Measurements from ENCODE around the gene CBFB. TPM values are rescaled to one million over a fixed set of nuclear protein-coding genes. Genes with fewer than 3 reads are reported as not detected.

The CBFB gene
- total RNA-seq, 4 donors from 2014 or later: 38.9 to 105 (median 96.5) TPM

DNA sequence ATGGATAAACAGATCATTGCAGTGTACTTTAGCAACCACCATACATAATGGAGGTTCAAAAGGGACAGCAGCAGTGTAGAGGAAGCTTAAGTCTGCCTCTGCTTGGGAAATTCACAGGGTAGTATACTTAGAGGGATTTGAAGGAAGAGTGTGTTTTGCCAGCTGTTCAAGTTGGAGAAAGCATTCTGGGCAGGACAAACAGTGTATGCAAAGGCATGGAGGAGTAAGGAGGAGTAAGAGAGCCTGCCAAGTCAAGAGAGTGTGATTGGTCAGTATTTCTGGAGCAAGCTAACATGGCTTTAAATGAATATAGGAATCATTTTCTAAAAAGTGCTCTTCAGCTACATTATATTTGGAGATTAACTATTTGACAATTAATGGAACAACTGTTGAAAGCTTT lies 57.9 kb downstream of the CBFB start:
- Histone ChIP-seq H3K4me1 (peaks cover 27 to 55% of the 10 kb centered on the region in 2 donors), H3K27ac (peak overlapping the region; percentile 3 to 58 (median 14)), H3K27me3 (no peaks in the 10 kb centered on the region), H3K4me3 (no peak overlapping the region), H3K9me3 (no peaks in the 10 kb centered on the region), H3K36me3 (peaks cover 0 to 3% of the 10 kb centered on the region in 2 donors)
- intact Hi-C loops (cut with DNase I; ENCODE audit: low total_unique reads): no loop called here
- in situ Hi-C loops (cut with MboI; ENCODE audit: low sequenced_read_pairs in 4 of 4): no loop called here
- ATAC-seq: peak; percentile 69 to 90
- DNase-seq: peak in 1 of 2 donors; percentile 27
- TF ChIP-seq POLR2A (IDR thresholded peaks at IDR 0.05): no peak
- TF ChIP-seq, protein P1, sequence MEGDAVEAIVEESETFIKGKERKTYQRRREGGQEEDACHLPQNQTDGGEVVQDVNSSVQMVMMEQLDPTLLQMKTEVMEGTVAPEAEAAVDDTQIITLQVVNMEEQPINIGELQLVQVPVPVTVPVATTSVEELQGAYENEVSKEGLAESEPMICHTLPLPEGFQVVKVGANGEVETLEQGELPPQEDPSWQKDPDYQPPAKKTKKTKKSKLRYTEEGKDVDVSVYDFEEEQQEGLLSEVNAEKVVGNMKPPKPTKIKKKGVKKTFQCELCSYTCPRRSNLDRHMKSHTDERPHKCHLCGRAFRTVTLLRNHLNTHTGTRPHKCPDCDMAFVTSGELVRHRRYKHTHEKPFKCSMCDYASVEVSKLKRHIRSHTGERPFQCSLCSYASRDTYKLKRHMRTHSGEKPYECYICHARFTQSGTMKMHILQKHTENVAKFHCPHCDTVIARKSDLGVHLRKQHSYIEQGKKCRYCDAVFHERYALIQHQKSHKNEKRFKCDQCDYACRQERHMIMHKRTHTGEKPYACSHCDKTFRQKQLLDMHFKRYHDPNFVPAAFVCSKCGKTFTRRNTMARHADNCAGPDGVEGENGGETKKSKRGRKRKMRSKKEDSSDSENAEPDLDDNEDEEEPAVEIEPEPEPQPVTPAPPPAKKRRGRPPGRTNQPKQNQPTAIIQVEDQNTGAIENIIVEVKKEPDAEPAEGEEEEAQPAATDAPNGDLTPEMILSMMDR (IDR thresholded peaks at IDR 0.05 in 4 of 5, conservative IDR thresholded peaks at IDR 0.05 in 1 of 5): no peak

DNA sequence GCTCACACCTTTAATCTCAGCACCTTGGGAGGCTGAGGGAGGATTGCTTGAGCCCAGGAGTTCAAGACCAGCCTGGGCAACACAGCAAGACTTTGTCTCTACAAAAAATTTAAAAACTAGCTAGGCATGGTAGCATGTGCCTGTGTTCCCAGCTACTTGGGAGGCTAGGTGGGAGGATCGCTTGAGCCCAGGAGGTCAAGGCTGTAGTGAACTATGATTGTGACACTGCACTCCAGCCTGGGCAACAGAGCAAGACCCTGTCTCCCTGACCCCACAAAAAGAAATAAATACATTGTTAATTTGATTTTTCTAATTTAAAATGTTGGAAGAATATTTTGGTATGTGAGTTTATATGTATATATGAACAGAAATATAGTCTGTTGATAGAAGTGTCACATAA lies 58.3 kb downstream of the CBFB start:
- Histone ChIP-seq H3K27me3 (no peaks in the 10 kb centered on the region), H3K36me3 (peaks cover 0 to 3% of the 10 kb centered on the region in 2 donors), H3K4me3 (no peak overlapping the region), H3K27ac (peak overlapping the region; percentile 3 to 58 (median 14)), H3K4me1 (peaks cover 27 to 55% of the 10 kb centered on the region in 2 donors), H3K9me3 (no peaks in the 10 kb centered on the region)
- no peak for ATAC-seq
- in situ Hi-C loops (cut with MboI; ENCODE audit: low sequenced_read_pairs in 4 of 4) (no loop called here), intact Hi-C loops (cut with DNase I; ENCODE audit: low total_unique reads) (no loop called here)
- DNase-seq: no peak
- TF ChIP-seq POLR2A (IDR thresholded peaks at IDR 0.05): no peak
- TF ChIP-seq, protein P1 (IDR thresholded peaks at IDR 0.05 in 4 of 5, conservative IDR thresholded peaks at IDR 0.05 in 1 of 5): no peak

DNA sequence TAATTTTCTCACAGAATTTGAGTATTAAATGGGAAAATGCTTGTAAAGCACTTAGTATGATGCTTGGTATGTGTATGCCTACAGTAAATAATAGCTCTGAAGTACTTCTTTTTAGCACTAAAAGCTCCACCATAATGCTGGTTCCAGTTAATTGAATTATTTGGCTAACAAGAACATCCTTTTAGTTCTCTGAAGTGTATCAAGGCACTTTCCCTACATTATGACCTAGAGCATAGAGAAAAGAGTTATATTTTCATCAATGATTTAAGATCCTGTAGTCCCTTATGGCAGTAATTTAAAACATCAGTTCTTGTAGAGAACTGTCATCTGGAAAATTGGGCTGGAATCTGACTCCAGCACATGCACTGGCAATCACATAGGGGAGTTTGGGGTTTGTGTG lies 58.9 kb downstream of the CBFB start:
- in situ Hi-C loops (cut with MboI; ENCODE audit: low sequenced_read_pairs in 4 of 4) (no loop called here), intact Hi-C loops (cut with DNase I; ENCODE audit: low total_unique reads) (no loop called here)
- no peak for ATAC-seq
- Histone ChIP-seq H3K4me1 (peaks cover 27 to 55% of the 10 kb centered on the region in 2 donors), H3K36me3 (peaks cover 0 to 3% of the 10 kb centered on the region in 2 donors), H3K9me3 (no peaks in the 10 kb centered on the region), H3K27me3 (no peaks in the 10 kb centered on the region), H3K27ac (peak overlapping the region in 1 of 4 donors; percentile 58), H3K4me3 (no peak overlapping the region)
- TF ChIP-seq POLR2A (IDR thresholded peaks at IDR 0.05): no peak
- TF ChIP-seq, protein P1 (IDR thresholded peaks at IDR 0.05 in 4 of 5, conservative IDR thresholded peaks at IDR 0.05 in 1 of 5): no peak
- no peak for DNase-seq

DNA sequence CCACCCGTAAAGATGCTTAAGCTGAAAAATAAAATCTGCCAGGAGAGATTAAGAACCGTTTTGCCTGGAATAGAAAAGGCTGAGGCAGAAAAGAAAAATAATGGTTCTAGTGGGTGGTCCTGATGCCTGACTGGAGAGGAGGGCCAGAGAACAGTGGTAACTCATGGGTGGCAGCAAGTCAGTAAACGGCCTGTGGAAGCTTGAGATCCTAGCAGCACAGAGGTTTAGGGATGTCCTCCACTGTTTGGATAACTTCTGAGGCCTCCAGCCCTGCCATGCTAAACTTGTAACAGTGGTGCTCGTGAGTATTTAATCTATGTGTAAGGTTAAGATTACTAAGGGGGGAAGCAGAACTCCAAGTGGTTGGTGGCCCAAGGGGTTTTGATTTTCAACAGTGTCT lies 59.6 kb downstream of the CBFB start:
- Histone ChIP-seq H3K27ac (peak overlapping the region in 1 of 4 donors; percentile 6), H3K4me1 (peaks cover 27 to 55% of the 10 kb centered on the region in 2 donors), H3K4me3 (no peak overlapping the region), H3K27me3 (no peaks in the 10 kb centered on the region), H3K36me3 (peaks cover 0 to 3% of the 10 kb centered on the region in 2 donors), H3K9me3 (no peaks in the 10 kb centered on the region)
- TF ChIP-seq POLR2A (IDR thresholded peaks at IDR 0.05): no peak
- TF ChIP-seq, protein P1 (IDR thresholded peaks at IDR 0.05 in 4 of 5, conservative IDR thresholded peaks at IDR 0.05 in 1 of 5): no peak
- ATAC-seq (no peak), DNase-seq (no peak)
- in situ Hi-C loops (cut with MboI; ENCODE audit: low sequenced_read_pairs in 4 of 4): no loop called here
- intact Hi-C loops (cut with DNase I; ENCODE audit: low total_unique reads): no loop called here

DNA sequence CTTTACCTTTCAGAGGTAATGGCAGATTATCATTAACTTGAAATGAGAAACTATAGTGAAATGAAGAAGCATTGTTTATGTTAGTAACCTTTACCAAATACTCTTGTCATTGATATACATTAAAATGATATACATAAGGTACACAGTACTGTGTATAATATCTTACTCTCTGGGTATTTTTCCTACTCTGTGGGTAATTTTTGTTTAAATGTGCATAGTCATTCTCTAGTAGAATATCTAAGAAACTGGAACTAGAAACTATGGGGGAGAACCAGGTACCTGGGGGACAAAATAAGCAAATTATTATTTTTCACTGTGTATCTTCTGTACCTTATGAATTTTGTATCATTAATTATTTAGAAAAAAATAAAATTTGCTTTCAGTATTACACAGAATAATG lies 60.2 kb downstream of the CBFB start:
- H3K4me1 ChIP-seq: peaks cover 26 to 51% of the 10 kb centered on the region in 2 donors
- ATAC-seq (no peak), DNase-seq (no peak)
- no peaks in the 10 kb centered on the region for H3K9me3 ChIP-seq
- H3K36me3 ChIP-seq: peaks cover 0 to 3% of the 10 kb centered on the region in 2 donors
- H3K27me3 ChIP-seq: no peaks in the 10 kb centered on the region
- no peak overlapping the region for H3K27ac ChIP-seq
- in situ Hi-C loops (cut with MboI; ENCODE audit: low sequenced_read_pairs in 4 of 4): no loop called here
- intact Hi-C loops (cut with DNase I; ENCODE audit: low total_unique reads): no loop called here
- TF ChIP-seq POLR2A (IDR thresholded peaks at IDR 0.05): no peak
- TF ChIP-seq, protein P1 (IDR thresholded peaks at IDR 0.05 in 4 of 5, conservative IDR thresholded peaks at IDR 0.05 in 1 of 5): no peak
- no peak overlapping the region for H3K4me3 ChIP-seq
